NB4 (cell line): ENCODE results near the gene AMIGO3.
"Not testable (repeated sequence)": the region's sequence is repeated elsewhere in the genome, so short reads cannot be mapped to it uniquely, and the experiment has no call there.

Source experiments
- CTCF ChIP-seq: IDR thresholded peaks from one replicate; pipeline ENCODE4 v1.5.1; 2012; ENCODE audit warnings: low read depth, low read length
- MAX ChIP-seq: IDR thresholded peaks from 2 replicates; pipeline ENCODE4 v1.6.1; 2011; ENCODE audit warnings: low read depth, low read length
- MYC ChIP-seq: IDR thresholded peaks from 2 replicates; pipeline ENCODE4 v1.6.1; 2011; ENCODE audit warnings: low read depth, low read length
- POLR2A ChIP-seq: IDR thresholded peaks from 2 replicates; pipeline ENCODE4 v1.6.1; 2011; ENCODE audit warnings: mild to moderate bottlenecking; ENCODE audit not compliant: insufficient read length; ENCODE audit errors: extremely low read depth

GRCh38 chr3:49687424-49687795, 32.1 kb downstream of the AMIGO3 start:
- not testable (repeated sequence) for TF ChIP-seq CTCF, POLR2A, MAX, MYC
